Stimulated activated CD8-positive, alpha-beta memory T cell treated with anti-CD3 and anti-CD28 coated beads, Interleukin-7, amount 100 ng/mL, for 48 hours (primary cell): Measurements from ENCODE around the gene HERPUD2.
"Not testable (repeated sequence)": the region's sequence is repeated elsewhere in the genome, so short reads cannot be mapped to it uniquely, and the experiment has no call there.

Experiments used
- DNase-seq, 2 donors: peaks; one replicate each; pipeline ENCODE4 v3.0.0-alpha.2; 2020; ENCODE audit warnings: low read depth in 1 of 2; ENCODE audit errors: extremely low read depth in 1 of 2

The HERPUD2 gene

GRCh38 chr7:35685781-35686180, 9.2 kb downstream of the HERPUD2 start:
- no peak for DNase-seq

- no peak for DNase-seq
Measured at GRCh38 chr7:35681231-35682029, 13.5 kb downstream of the HERPUD2 start.

DNA sequence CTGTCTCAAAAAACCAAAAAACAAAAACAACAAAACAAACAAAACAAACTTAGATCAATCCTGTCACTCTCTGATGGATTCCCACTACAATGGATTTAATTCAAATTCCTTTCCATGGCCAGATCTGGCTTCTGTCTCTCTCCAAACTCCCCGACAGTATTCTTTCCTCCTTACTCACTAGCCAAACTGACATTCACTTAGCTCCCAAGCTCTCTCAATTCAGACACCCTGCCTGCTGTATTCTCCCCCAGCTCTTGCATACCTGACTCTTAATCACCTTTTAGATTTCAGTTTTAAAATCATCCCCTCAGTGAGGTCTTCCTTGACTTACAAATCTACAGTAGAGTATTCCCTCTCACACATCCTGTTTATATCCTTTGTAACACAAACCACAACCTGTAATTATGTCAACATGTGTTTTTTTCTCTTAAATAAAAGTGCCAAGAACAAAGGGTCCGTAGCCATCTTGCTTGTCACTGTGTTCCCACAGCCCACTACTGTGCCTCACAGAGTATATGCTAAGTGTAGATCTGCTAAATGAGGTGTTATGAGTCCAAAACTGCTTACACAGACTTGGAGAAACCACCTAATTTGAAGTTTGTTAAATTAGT, 14.4 kb downstream of the HERPUD2 start:
- no peak for DNase-seq

GRCh38 chr7:35677582-35678356, 17.2 kb downstream of the HERPUD2 start:
- DNase-seq, result no peak

- DNase-seq, result no peak
Measured at GRCh38 chr7:35676211-35676610, 18.7 kb downstream of the HERPUD2 start.

DNA sequence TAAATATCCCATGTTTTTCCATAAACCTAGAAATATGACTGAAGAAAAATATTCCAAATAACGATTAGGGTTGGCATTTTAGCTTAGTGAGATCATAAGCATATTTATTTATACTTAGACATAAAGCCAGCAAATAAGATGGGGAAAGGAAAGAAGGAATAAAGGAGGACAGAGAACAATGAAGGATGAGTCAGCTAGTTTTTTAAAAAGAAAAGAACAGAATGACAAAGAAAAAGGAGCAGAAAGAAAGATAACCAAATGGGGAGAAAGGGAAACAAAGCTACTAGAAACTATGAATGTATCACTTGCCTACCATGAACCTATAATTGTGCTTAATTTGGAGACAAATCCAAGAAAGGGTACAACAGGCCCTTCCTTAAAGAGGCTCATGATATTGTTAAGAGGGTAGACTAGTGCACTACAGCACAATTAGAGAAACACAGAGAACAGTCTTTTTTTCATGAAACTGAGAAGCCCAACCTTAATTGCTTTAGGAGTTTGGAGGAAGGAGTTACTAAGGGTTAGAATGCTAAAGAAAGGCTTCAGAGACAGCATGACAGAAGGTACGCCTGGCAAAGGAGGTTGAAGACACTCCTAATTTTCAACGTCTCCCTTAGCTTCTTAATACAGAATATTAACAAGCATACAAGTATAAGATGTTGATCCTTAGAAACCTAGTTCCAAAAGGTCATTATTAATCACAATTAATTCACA, 23.9 kb downstream of the HERPUD2 start:
- DNase-seq, result no peak

DNA sequence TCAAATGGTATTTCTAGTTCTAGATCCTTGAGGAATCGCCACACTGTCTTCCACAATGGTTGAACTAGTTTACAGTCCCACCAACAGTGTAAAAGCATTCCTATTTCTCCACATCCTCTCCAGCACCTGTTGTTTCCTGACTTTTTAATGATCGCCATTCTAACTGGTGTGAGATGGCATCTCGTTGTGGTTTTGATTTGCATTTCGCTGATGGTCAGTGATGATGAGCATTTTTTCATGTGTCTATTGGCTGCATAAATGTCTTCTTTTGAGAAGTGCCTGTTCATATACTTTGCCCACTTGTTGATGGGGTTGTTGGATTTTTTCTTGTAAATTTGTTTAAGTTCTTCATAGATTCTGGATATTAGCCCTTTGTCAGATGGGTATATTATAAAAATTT, 34.5 kb downstream of the HERPUD2 start:
- DNase-seq, result not testable (repeated sequence)

- DNase-seq, result no peak
Measured at GRCh38 chr7:35658606-35659201, 36.2 kb downstream of the HERPUD2 start.

DNA sequence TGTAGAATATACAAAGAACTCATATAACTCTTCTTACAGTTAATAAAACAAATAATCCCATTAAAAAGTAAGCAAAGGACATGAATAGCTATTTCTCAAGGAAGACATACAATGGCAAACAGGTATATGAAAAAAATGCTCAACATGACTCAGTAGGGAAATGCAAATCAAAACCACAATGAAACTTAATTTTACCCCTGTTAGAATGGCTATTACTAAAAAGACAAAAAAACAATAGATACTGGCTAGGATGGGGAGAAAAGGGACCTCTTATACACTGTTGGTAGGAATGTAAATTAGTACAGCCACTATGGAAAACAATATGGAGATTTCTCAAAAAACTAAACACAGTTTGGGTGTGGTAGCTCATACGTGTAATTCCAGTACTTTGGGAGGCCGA, 37.8 kb downstream of the HERPUD2 start:
- DNase-seq, result no peak

DNA sequence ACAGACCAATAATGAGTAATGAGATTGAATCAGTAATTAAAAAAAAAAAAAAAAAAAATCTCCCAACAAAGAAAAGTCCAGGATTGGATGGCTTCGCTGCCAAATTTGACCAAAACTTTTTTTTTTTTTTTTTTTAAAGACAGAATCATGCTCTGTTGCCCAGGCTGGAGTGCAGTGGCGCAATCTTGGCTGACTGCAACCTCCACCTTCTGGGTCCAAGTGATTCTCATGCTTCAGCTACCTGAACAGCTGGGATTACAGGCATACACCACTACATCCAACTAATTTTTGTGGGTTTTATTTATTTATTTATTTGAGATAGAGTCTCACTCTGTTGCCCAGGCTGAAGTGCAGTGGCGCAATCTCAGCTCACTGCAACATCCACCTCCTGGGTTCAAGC, 40.4 kb downstream of the HERPUD2 start:
- not testable (repeated sequence) for DNase-seq

DNA sequence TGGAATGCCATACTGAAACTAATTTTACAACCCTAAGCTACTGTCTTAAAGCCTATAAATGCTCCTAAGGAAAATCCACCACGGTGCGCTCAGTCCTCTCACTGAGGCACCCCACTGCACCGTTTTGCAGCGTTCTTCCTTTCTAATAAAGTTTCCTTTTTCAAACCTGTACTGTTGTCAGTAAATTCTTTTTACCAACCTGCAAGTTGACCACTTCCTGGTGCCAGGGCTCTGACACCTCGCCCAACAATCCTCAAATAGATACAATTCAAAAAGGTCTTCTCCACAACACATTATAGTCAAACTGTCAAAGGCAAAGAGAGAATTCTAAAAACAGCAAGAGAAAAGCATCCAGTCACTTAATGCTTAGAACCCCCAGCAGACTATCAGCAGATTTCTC, 42.8 kb downstream of the HERPUD2 start:
- no peak for DNase-seq

DNA sequence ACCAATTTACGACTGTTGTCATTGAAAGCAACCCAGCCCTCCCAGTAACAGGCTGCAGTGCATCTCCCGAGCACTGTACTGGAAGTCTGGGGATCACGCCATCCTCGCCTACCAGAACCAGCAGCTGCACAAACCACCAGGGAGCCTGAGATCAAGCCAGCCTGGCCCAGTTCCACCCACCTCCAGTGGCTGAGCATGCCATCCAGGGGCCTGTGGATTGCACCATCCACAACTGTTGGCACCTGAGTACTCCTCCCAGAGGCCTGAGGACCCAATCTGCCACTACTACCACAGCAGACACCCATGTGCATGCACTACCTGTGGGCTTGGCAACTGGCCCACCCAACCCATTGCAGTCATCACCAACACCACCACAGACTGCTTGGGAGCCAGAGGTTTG, 44.2 kb downstream of the HERPUD2 start:
- DNase-seq, result no peak

DNA sequence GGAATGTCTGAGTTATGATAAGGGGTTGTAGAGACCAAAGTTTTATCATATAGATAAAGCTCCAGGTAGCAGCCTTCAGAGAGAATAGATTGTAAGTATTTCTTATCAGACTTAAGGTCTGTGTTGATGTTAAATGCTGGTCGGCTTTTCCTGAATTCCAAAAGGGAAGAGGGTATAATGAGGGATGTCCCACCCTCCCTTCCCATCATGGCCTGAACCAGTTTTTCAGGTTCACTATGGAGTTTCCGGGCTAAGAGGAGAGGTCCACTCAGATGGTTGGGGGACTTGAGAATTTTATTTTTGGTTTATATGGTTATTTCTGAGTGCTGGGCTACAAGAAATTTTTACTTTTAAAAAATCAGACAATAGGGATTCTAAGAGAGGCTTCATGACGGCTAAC, 45.2 kb downstream of the HERPUD2 start:
- no peak for DNase-seq

GRCh38 chr7:35648367-35648766, 46.6 kb downstream of the HERPUD2 start:
- DNase-seq, result no peak

- DNase-seq, result no peak
Measured at GRCh38 chr7:35647171-35647574, 47.8 kb downstream of the HERPUD2 start.

DNA sequence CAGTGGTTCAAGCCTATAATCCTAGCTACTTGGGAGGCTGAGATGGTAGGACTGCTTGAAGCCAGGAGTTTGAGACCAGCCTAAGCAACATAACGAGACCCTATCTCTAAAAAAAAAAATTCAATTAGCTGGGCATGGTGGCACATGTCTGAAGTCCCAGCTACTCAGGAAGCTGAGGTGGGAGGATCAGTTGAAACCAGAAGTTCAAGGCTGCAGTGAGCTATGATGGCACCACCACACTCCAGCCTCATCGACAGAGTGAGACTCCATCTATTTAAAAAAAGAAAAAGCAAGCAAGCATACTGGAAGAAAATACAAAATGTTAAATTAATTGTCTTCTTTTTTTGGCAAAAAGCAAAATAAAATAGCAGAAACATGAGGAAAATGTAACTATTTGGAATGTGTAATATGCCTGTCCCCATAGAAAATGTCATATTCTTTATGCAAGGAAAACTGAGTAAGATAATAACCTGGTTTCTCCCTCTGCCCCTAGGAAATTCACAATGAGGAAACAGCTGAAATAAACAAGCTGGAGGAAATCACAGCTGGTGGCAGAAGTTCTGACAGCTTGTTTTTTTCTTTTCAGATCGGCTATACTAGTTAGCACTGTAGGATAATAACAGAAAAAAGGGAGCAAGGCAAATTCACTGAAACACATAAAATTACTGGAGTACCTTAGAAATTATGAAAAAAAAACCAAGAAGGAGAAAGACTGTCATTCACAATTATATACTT, 48.5 kb downstream of the HERPUD2 start:
- DNase-seq, result no peak

- no peak for DNase-seq
Measured at GRCh38 chr7:35645691-35646090, 49.2 kb downstream of the HERPUD2 start.

DNA sequence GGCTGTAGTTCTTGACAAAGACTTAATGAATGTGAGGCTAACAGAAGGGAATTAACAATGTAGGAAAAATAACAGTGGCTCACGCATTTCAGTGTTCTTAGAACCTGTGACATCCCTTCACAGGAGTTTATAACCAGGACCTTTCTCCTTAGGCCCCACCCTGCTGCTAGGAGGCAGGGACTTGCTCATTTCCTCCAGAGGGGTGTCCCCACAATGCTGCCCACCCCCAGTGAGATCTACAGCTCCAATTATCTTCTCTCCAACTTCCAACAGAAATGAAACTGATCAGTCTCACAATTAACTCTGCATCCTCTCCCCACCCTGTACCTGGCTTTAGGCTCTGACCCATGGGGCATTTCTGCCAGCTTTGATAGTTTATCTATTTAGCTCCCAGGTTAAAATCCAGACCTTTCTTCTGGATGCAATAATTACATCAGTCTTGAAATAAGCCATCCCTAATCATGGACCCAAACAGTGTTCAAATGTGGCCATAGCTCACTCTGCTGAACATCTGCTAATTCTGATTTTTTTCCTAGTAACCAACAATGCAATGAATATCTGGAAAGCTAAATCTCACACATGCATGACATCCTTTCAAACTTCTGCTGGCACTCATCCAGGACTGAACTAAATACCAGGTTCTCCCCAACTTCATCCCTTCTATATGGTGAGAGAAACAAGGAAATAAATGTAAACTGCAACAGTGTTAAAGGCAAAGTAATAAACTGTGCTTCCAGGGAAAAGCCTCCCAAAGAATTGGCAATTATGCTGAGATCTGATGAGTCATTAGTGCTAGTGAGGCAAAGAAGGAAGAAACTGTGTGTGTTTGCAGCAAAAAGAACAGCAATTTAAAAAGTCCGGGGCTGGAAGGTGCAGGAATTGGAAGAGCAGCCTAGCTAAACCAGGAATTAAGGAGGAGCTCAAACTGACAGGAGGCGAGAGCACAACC, 64.6 kb downstream of the HERPUD2 start:
- no peak for DNase-seq
